Posterior vena cava (tissue), 2 donors: ENCODE data around the gene OR51B5. TPM values are rescaled to one million over a fixed set of nuclear protein-coding genes. Genes with fewer than 3 reads are reported as not detected.
"Not testable (repeated sequence)": the region's sequence is repeated elsewhere in the genome, so short reads cannot be mapped to it uniquely, and the experiment has no call there.

ENCODE experiments used
- DNase-seq: peaks from one replicate; pipeline ENCODE4 v3.0.0-alpha.2; 2020; ENCODE audit warnings: low spot score
- intact Hi-C, 2 donors: fragments of 100-400 bp; cut with DNase I; formaldehyde crosslinking; loops; one replicate each; pipeline versions ENCODE4 v1.14.1 to v1.14.2; 2022 to 2023
- long read RNA-seq, 2 donors: library from polyadenylated mRNA; unstranded; transcript quantifications; one replicate each; pipeline ENCODE4 v2.0.0, GENCODE V29; 2020 to 2021
- total RNA-seq, 2 donors: library from RNA; stranded (reverse); fragmentation: NEBNext Ultra II Directional; extraction: Animal tissue kit (Norgen Biotek cat#: 25700); gene quantifications; one replicate each; pipeline ENCODE4 v1.2.1, GENCODE V29; 2021
- donor health status: DM: yes; HTN: yes; CAD: no.
- donor health status: DM: yes; HTN: yes; CAD: no.

The OR51B5 gene, protein sequence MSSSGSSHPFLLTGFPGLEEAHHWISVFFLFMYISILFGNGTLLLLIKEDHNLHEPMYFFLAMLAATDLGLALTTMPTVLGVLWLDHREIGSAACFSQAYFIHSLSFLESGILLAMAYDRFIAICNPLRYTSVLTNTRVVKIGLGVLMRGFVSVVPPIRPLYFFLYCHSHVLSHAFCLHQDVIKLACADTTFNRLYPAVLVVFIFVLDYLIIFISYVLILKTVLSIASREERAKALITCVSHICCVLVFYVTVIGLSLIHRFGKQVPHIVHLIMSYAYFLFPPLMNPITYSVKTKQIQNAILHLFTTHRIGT
- total RNA-seq = under 1 TPM; 0.29 to 0.51 TPM
- long read RNA-seq, donor 1, partial matches to known transcripts = 0 of 1 reads
- long read RNA-seq, donor 1, other reads (novel, unspliced or antisense) = 1 of 1 reads
- long read RNA-seq, donor 2 = 0 reads

DNA sequence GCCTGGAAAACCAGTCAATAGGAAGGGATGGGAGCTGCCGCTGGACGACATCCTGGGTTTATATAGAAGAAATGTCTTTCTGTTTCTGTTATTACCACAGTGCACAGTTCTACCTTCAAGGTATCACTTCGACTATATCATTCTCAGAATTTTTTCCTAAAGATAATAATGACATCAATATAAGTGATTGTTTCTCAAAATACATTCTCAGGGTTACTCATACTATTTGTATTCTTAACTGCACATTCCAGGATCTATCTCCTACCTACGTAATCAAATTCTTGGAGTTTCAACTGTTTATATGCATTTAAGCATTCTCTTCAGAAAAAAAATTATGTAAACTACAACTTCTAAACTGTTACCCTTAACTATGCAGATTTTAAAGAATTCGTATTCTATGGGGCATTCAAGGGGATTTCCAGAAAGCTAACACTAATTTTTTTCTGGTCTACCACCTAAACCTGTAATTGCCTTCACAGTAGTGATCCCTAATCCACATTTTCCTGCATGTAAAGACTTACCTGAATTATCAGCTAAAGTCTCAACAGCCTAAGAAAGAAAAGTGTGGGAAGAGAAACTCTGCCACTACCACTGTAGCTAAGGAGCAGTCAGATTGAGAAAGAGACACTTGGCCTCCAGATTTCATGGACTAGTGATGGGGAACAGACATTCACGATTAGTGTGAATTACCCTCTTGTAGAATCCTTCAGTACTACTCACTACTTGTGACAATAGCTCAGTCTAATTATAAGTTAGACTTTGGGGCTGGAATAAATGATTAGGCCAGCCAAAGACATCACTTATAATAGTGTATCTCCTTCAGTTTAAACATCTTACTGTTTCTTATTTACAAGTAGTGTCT, at the start of gene OR51B5:
Gene OR51B5 (minus strand): TSS at position 51 of the 862 bp plus-strand sequence. CDS start 0 bp downstream, at position 51.
- no peak for DNase-seq
- intact Hi-C loops = no loop called here

DNA sequence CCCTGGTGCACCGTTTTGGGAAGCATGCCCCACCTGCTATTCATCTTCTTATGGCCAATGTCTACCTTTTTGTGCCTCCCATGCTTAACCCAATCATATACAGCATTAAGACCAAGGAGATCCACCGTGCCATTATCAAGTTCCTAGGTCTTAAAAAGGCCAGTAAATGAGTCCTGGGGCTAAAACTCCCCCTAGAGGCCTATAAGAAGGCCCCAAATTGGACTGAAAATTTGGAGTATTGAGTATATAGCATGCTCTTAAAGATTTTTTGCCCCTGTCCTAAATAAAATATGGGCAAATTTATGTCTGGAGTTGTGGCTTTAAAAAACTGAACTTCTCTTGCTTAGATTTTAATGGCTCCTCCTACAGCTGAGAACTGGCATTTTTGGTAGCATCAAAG, 46.9 kb upstream of the OR51B5 start:
- DNase-seq = no peak
- intact Hi-C loops = no loop called here

DNA sequence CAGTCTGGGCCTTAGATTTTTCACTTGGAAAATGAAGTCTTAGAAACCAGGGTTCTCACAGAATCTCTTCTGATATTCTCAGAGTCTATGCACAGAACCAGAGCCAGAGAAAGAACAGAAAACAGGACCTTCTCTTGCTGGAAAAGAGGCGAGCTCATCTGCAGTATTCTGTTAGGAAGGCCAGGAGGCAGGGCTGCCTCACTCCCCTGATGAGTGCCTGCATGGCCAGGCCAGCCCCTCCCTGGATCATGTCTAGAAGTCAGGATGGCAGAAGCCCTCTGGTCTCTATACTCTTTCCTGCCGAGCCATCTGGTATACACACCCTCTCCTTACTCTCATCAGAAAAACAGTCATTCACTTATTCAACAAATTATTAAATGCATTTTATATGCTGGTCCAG, 41.0 kb upstream of the OR51B5 start:
- no peak for DNase-seq
- intact Hi-C loops = no loop called here

DNA sequence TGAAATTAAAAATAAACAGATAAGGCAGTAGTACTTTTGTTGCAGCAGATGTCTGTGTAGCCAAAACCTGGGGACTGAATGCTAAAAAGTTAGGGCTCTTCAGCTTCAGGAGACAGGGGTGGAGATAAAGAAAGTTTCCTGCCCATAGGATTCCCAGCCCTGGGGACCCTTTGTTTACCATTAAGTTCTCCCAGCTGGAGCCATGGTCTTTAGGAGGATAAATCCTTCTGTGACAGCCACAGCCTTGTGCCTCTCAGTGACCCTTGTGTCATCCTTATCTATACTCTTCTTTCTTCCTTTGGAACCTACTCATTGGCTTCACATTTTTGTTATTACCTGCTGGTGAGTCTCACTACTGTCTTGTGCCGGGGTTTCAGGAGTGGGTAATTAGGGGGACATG, 40.3 kb upstream of the OR51B5 start, which contains the start of gene OR51M1:
Gene OR51M1 (plus strand): TSS at position 237 of the 400 bp plus-strand sequence. CDS start 5,587 bp downstream, outside the sequence.
- intact Hi-C loops = no loop called here
- no peak for DNase-seq

DNA sequence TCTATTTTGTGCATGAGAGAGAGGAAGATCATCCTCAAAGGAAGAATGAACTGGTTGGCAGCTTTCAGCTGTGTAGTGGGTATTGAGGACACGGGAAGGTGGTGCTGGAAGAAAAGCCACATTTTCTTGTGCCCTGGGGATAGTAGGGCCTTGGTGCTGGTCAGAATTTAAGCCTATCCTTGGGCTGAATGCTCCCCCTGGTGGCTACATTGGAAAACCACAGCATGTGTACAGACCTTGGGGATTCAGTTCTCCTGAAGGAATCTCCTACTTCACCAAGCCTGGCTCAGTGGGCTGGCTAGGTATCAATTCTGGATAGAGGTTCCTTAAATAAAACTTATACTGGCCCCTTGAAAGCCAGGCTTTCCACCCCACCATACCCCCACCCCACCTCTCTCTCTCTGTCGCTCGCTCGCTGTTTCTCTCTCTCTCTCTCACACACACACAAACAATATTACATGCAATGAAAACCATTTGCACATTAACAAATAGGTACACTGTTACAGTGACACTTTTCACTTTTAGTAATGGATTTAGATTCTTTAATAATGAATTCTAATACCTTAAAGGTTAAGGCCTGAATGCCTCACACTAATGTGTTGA, 37.5 kb upstream of the OR51B5 start:
- intact Hi-C loops = no loop called here
- no peak for DNase-seq

DNA sequence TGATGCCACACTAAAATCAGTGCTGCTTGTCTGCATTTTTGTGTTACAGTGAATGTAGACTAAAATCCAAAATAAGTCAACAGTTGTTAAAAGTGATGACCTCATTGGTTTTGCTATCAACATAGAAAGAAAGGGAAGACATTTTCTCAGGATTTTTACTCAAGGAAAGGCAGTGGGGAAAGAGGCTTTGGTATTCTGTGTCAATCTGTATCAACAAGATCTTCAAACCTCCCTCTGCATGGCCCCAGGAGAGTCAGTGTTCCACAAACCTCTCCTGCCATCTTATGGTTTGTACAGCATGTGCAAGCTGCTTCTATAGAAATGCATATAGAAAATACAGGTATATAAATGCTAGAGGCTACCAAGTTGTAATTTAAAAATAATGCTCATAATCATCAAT, 26.5 kb upstream of the OR51B5 start:
- intact Hi-C loops = no loop called here
- no peak for DNase-seq

DNA sequence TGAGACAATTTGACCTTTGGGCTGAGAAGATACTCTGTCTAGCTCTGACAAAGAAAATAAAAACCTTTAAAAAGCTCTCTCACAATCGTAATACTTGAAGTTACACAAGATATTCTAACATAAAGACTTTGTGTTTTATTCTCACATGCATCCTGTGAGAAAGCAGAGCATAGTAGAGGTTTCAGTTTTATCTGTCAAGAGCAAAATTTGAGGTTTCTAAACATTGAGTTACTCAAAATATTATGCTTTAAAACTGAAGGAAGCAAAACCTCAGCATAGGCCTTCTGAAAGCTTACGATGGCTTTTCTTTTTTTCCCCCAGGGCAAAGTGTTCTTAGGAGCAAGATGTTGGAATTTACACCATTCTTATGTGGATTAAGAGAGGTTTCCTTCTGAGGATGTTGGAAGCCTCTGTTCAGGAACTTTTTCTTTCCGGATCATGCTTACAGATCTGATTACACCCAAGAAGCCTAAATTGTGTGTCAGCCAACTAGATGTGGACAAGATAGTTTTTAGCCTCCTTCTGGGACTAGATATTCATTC, 25.2 kb upstream of the OR51B5 start:
- no peak for DNase-seq
- intact Hi-C loops = no loop called here

DNA sequence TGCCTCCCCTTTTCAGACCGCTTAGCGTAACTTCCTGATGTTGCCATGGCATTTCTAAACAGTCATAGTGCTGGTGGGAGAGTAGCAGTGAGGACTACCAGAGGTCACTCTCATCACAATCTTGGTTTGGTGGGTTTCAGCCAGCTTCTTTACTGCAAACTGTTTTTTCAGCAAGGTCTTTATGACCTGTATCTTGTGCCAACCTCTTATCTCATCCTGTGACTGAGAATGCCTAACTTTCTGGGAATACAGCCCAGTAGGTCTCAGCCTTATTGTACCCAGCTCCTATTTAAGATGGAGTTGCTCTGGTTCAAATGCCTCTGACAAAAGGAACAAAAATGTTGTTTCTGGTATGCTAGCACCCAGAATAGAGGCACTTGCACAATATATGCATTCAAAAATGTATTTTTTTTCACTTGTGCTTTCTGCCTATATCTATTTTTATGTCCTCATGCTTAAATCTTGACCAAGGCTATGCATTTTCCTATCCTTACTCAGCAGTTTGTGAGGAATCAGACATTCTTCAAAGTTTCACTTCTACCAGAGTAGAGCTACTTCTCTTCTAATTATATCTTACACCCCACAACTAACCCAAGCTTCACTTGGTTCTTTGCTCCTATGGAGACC, 24.2 kb upstream of the OR51B5 start:
- intact Hi-C loops = no loop called here

DNA sequence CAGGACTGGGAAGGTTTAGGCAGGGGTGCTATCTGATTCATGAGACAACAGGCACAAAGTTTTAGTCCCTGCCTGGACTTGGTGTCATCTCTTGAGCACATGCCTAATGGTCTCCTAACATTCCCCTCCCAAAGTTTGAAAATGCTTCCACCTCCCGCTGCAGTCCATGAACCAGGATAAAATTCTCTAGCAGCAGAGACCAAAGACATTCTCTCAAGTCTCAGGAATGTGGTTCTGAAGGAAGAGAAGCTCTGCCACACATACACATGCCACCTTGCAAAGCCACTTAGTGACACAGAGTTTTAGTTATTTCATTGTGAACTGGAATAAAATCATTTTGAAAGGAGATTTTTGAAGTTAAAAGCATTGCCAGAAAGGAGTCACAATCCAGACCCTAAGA, 23.5 kb upstream of the OR51B5 start:
- DNase-seq = no peak
- intact Hi-C loops = no loop called here

More for the DNA sequence above, 24.2 kb upstream of the OR51B5 start:
- DNase-seq = no peak

DNA sequence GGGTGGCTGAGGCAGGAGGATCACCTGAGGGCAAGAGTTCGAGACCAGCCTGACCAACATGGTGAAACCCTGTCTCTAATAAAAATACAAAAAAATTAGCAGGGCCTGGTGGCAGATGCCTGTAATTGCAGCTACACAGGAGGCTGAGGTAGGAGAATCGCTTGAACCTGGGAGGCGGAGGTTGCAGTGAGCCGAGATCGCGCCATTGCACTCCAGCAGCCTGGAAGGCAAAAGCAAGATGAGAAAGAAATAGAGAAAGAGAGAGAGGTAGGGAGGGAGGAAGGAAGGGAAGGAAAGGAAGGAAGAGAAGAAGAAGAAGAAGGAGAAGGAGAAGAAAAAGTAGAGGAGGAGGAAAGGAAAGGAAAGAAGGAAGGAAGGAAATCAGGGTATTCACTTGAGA, 23.0 kb upstream of the OR51B5 start:
- intact Hi-C loops = not testable (repeated sequence)

DNA sequence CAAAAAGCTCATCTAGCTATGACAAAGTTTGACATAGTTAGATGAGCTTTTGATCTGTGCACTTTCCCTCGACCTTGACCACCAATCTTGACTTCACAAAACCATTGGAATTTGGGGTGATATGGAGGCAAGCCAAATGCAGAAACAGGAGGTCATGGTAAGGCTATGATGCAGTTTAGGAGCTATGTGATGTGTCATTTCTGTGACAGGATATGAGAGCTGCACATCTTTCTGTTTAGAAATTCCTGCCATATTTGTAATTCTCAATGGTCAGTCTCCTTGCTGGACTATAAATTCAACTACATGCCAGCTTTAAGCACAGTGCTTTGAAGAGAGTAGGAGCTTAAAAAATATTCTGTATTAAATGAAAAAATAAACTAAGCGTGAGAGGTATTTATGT, 20.9 kb upstream of the OR51B5 start:
- DNase-seq = no peak
- intact Hi-C loops = no loop called here

More for the DNA sequence above, 23.0 kb upstream of the OR51B5 start:
- not testable (repeated sequence) for DNase-seq

DNA sequence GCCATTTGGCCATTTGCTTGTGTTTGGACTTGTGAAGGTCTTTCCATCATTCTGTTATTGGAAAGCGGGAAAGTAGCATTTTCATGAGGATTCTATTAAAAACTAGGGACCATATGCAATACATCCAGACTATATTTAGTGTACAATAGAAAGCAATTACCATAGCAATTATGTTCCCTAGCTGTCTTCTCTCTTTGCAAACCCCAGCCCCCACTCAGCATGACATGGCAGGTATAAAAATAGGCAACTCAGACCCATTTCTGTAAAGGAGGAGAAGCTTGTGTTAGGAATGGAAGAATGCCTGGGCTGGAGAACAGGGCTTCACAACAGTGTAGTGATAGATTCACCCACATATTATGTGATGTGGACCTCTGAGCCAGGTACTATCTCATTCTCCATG, 20.4 kb upstream of the OR51B5 start:
- intact Hi-C loops = no loop called here

DNA sequence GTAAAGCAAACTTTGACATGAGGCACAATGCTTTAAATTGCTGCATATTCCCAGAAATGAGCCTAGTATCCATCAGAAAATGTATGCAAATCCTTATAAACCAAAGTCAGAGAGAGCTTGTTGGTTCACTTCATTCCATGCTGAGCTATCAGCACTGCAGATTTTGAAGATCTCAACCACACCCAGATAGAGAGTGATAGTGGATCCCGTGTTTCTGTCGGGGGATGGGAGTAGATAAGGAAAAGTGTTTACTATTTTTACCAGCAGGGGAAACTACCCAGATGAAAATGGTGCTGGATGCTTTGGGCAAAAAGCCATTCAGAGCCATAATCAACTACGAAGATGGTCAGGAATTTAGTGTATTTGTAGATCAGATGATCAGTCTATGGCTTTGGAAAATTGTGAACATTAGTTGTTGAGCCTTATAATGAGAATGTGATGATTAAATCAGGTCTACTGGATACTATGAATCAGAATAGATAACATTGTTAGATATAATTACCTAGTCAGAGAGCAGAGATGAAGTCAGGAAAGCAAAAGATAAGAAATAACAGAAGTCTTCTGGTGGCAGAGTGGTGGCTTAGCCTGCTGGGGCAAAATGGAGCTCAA, 18.8 kb upstream of the OR51B5 start:
- no peak for DNase-seq
- intact Hi-C loops = no loop called here

More for the DNA sequence above, 20.4 kb upstream of the OR51B5 start:
- no peak for DNase-seq

DNA sequence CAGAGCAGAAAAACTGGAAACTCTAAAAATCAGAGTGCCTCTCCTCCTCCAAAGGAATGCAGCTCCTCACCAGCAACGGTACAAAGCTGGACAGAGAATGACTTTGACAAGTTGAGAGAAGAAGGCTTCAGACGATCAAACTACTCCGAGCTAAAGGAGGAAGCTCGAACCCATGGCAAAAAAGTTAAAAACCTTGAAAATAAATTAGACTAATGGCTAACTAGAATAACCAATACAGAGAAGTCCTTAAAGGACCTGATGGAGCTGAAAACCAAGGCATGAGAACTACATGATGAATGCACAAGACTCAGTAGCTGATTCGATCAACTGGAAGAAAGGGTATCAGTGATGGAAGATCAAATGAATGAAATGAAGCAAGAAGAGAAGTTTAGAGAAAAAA, 12.7 kb upstream of the OR51B5 start:
- intact Hi-C loops, DNase-seq: not testable (repeated sequence)

DNA sequence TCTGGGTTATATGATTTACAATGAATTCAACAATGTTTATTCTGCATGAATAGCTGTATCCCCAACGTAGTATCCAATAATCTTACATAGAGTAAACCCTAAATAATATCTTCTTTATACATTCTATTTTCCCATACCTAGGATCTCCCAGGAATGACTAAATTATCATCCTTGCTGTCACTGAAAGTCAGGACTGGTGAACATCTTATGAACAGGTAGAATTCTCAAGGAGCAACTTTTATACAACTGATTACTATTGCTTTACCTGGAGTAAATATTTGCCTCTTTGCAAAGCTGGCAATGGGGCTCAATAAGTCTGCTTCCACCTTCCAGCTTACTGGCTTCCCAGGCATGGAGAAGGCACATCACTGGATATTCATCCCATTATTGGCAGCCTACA, 7.9 kb upstream of the OR51B5 start, which contains the start of gene OR51B6:
Gene OR51B6 (plus strand): TSS at position 301 of the 400 bp plus-strand sequence. CDS start 0 bp downstream, at position 301.
- no peak for DNase-seq
- intact Hi-C loops = no loop called here

DNA sequence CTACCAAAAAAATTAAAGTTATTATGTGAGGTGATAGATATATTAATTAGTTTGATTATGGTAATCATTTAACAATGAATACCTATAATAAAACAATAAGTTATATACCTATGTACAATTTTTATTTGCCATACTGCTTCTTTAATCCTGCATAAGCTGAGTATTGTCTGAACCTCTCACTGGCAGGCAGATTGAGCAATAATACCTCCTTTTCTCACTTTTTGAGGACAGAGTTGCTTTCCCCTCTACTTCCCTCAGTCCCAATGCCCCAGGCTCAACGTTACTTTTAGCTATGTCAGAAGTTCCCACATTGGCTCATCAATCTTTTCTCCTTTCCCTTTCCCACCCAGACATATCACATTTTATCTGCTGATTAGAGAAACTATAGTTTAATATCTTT, 6.2 kb upstream of the OR51B5 start:
- intact Hi-C loops = no loop called here
- DNase-seq = no peak

DNA sequence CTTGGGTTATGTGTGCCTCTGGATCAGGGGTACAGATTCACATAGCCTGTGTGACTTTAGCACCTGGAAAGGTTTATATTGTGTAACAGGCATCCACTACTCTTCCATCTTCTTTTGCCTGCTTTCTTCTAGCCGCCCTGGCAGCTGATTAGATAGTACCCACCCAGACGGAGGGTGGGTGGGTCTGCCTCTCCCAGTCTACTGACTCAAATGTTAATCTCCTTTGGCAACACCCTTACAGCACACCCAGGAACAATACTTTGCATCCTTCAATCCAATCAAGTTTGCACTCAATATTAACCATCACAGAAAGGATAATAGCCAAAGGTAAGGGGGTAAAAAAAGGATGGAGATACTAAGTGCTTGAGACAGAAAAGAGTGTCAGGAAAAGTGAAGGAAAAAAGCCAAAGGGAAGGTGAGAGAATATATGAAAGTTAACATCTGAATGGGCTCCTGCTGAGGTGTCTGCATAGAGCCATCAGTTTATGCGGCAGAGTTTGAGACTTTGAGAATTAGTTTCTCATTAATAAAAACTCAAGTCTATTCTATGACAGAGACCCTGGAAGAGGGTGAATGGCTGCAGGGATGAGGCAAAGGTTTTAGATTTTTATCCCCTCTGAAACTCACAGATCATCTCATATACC, 5.3 kb upstream of the OR51B5 start:
- intact Hi-C loops = no loop called here

DNA sequence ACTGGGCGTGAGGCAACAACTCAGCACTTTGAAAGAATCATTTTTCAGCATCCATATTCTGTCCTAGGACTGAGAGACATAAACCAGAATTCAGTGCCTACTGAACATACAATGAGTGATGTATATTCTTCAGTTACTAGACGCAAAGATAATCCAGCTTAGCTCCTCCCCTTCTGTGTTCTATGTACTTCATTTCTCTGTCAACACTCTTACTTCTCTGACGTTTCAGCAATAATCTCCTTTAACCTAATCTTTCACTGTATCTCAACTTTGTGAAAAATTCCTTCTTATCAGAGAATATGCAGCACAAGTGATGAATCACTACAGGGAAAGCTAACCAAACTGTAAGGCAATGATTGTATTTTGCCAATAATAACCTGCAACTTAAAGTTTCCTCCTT, 2.5 kb upstream of the OR51B5 start:
- no peak for DNase-seq
- intact Hi-C loops = no loop called here

More for the DNA sequence above, 5.3 kb upstream of the OR51B5 start:
- DNase-seq = no peak
